Brain microvascular endothelial cell (primary cell): ENCODE measurements around the gene B4GALT2.
A peak's percentile ranks its signal among the peaks of the same experiment; 100 is the strongest.

Experiments
- DNase-seq: peaks from one replicate; pipeline ENCODE4 v3.0.0-alpha.2; 2020
- H3K27ac ChIP-seq: fragments of 250-450 bp; sonication (Bioruptor Pico); 2 replicates; pipeline ENCODE4 v1.5.1; 2020; ENCODE audit warnings: mild to moderate bottlenecking, moderate library complexity
- H3K27me3 ChIP-seq: fragments of 250-450 bp; sonication (Bioruptor Pico); replicated peaks from 2 replicates; pipeline ENCODE4 v1.5.1; 2020; ENCODE audit warnings: mild to moderate bottlenecking
- H3K36me3 ChIP-seq: fragments of 250-450 bp; sonication (Bioruptor Pico); replicated peaks from 2 replicates; pipeline ENCODE4 v1.5.1; 2020; ENCODE audit warnings: mild to moderate bottlenecking
- H3K4me3 ChIP-seq: 2 replicates; pipeline ENCODE4 v1.5.1; 2011; ENCODE audit warnings: low read depth, mild to moderate bottlenecking, control low read depth, low read length, moderate library complexity
- in situ Hi-C: cut with HindIII; loops from 2 replicates; pipeline ENCODE4 v1.10.0; 2017; ENCODE audit warnings: low sequenced_read_pairs, low pct_ligation_motif_present
- TF ChIP-seq, protein P1 (sequence below): IDR thresholded peaks from 2 replicates; pipeline ENCODE4 v1.5.1; 2011; ENCODE audit warnings: low read depth, mild to moderate bottlenecking, moderate library complexity, low read length, control low read depth, inconsistent platforms; ENCODE audit errors: missing control alignments

The B4GALT2 gene

DNA sequence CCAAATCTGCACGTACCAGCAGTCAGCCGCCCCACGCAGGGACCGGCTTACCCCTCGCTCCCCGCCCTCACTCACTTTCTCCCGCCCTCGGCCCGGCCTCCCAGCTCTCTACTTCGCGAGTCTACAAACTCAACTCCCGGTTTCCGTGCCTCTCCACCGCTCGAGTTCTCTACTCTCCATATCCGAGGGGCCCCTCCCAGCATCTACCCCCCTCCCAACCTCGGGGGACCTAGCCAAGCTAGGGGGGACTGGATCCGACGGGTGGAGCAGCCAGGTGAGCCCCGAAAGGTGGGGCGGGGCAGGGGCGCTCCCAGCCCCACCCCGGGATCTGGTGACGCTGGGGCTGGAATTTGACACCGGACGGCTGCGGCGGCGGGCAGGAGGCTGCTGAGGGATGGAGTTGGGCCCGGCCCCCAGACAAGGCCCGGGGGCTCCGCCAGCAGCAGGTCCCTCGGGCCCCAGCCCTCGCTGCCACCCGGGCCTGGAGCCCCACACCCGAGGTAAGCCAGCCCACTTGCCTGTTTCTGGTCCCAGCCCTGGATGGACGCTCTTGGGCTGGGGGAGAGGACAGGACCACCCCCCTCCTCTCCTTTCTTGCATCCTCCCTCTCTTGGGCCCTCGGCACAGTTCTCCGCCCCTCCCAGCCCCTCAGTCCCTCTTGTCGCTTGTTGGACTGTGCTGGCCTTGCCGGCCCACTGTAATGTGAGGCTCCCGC lies 45.5 kb upstream of the B4GALT2 start, which contains the start of gene ARTN:
Gene ARTN, plus strand, starts transcription at position 416 of the 715 bp plus-strand sequence. CDS start 1,856 bp downstream, outside the sequence.
- Histone ChIP-seq H3K27ac (no peak within 1 kb of the TSS), H3K27me3 (no peaks in the 10 kb centered on the region), H3K36me3 (peaks cover 2% of the 10 kb centered on the region), H3K4me3 (peak within 1 kb of the TSS; percentile 45)
- in situ Hi-C loops, result loop anchor here (25.0 kb wide), 1 partner anchor 171 kb away; no protein-coding TSS in a partner anchor
- TF ChIP-seq, protein P1, sequence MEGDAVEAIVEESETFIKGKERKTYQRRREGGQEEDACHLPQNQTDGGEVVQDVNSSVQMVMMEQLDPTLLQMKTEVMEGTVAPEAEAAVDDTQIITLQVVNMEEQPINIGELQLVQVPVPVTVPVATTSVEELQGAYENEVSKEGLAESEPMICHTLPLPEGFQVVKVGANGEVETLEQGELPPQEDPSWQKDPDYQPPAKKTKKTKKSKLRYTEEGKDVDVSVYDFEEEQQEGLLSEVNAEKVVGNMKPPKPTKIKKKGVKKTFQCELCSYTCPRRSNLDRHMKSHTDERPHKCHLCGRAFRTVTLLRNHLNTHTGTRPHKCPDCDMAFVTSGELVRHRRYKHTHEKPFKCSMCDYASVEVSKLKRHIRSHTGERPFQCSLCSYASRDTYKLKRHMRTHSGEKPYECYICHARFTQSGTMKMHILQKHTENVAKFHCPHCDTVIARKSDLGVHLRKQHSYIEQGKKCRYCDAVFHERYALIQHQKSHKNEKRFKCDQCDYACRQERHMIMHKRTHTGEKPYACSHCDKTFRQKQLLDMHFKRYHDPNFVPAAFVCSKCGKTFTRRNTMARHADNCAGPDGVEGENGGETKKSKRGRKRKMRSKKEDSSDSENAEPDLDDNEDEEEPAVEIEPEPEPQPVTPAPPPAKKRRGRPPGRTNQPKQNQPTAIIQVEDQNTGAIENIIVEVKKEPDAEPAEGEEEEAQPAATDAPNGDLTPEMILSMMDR, result no peak
- no peak for DNase-seq

DNA sequence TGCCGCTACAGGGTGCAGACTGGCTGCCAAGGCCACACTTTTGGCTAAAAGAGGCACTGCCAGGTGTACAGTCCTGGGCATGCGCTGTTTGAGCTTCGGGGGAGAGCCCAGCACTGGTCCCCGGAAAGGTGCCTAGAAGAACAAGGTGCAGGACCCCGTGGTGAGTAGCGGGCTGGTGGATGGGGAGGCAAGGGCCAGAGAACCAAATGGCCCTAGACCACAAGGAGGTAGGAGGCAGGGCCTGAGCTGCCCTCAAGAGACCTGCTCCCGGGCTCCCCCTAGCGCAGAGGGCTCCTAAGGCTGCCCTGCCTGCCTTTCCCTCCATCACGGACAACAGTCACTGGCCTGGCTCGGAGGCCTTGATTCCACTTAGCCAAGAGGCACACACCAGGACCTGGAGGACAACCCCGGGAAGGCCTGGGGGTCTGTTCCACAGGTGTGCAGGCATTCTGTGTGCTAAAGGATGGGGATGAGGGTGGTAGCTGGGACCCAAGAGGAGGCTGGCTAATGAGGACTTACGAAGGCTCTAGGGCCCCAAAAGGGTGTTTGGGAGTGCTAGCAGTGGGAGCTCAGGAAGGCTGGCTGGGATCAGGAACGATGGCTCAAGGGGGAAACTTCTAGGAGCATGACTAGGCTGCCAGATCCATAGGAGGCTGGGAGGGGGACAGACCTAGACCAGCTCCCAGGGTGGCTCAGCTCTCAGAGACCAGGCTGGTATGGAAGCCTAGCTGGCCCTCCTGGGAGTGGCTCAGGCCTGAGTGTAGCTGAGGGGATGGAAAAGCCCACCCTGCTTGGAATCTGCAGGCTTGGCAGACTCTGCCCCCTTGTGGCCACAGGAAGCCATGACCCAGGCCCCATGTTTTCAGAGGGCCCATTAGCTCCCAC lies 44.7 kb upstream of the B4GALT2 start:
- H3K27ac ChIP-seq, result no peak overlapping the region
- no peak overlapping the region for H3K4me3 ChIP-seq
- no peaks in the 10 kb centered on the region for H3K27me3 ChIP-seq
- TF ChIP-seq, protein P1, result peak; percentile 96
- in situ Hi-C loops, result loop anchor here (25.0 kb wide), 1 partner anchor 172 kb away; no protein-coding TSS in a partner anchor
- peak; percentile 32 for DNase-seq
- peaks cover 2% of the 10 kb centered on the region for H3K36me3 ChIP-seq

DNA sequence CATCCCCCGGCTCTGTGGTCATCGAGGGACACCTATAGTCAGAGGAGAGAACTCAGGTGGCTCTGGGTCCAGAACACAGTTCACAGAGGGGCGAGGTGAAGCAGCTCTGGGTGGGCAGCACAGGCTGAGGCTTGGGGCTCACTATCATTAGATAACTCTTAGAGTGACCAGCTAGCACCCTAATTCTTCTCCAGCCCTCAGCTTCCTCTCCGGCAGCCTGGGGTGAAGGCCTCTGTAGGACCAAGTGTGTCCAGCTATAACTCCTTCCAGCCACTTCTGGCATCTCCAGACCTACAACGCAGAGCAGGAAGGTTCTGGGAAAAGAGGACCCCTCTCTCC lies 44.1 kb upstream of the B4GALT2 start:
- in situ Hi-C loops, result loop anchor here (25.0 kb wide), 1 partner anchor 173 kb away; no protein-coding TSS in a partner anchor
- Histone ChIP-seq H3K4me3 (no peak overlapping the region), H3K36me3 (peaks cover 2% of the 10 kb centered on the region), H3K27ac (no peak overlapping the region), H3K27me3 (no peaks in the 10 kb centered on the region)
- TF ChIP-seq, protein P1, result no peak
- no peak for DNase-seq

DNA sequence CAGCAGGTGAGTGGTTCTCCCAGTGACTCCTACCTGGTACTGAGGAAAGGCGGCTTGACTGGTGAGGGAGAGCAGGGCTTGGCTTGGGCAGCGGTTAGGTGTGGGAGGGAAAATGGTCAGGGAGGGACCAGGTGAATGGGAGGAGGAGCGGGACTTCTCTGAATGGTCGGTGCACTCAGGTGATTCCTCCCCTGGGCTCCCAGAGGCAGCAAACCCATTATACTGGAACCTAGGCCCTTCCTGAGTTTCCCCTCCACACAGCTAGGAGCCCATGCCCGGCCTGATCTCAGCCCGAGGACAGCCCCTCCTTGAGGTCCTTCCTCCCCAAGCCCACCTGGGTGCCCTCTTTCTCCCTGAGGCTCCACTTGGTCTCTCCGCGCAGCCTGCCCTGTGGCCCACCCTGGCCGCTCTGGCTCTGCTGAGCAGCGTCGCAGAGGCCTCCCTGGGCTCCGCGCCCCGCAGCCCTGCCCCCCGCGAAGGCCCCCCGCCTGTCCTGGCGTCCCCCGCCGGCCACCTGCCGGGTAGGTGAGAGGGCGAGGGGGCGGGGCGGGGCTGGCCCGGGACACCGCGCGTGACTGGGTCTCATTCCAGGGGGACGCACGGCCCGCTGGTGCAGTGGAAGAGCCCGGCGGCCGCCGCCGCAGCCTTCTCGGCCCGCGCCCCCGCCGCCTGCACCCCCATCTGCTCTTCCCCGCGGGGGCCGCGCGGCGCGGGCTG lies 43.1 kb upstream of the B4GALT2 start:
- H3K27me3 ChIP-seq, result no peaks in the 10 kb centered on the region
- no peaks in the 10 kb centered on the region for H3K36me3 ChIP-seq
- in situ Hi-C loops, result loop anchor here (25.0 kb wide), 1 partner anchor 174 kb away; no protein-coding TSS in a partner anchor
- no peak for DNase-seq
- H3K27ac ChIP-seq, result no peak overlapping the region
- TF ChIP-seq, protein P1, result no peak
- peak overlapping the region; percentile 22 for H3K4me3 ChIP-seq

DNA sequence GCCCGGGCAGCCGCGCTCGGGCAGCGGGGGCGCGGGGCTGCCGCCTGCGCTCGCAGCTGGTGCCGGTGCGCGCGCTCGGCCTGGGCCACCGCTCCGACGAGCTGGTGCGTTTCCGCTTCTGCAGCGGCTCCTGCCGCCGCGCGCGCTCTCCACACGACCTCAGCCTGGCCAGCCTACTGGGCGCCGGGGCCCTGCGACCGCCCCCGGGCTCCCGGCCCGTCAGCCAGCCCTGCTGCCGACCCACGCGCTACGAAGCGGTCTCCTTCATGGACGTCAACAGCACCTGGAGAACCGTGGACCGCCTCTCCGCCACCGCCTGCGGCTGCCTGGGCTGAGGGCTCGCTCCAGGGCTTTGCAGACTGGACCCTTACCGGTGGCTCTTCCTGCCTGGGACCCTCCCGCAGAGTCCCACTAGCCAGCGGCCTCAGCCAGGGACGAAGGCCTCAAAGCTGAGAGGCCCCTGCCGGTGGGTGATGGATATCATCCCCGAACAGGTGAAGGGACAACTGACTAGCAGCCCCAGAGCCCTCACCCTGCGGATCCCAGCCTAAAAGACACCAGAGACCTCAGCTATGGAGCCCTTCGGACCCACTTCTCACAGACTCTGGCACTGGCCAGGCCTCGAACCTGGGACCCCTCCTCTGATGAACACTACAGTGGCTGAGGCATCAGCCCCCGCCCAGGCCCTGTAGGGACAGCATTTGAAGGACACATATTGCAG lies 42.4 kb upstream of the B4GALT2 start:
- TF ChIP-seq, protein P1, result peak; percentile 50

More for the DNA sequence above, 42.4 kb upstream of the B4GALT2 start:
- H3K36me3 ChIP-seq, result no peaks in the 10 kb centered on the region
- H3K4me3 ChIP-seq, result peak overlapping the region; percentile 33
- DNase-seq, result no peak
- no peaks in the 10 kb centered on the region for H3K27me3 ChIP-seq
- in situ Hi-C loops, result loop anchor here (25.0 kb wide), 1 partner anchor 174 kb away; no protein-coding TSS in a partner anchor
- no peak overlapping the region for H3K27ac ChIP-seq
